Thyroid gland (tissue), 4 donors: ENCODE measurements around the gene ATP5ME.

Experiments used
- POLR2A ChIP-seq, 2 donors: fragments of 450-650 bp; IDR thresholded peaks; one replicate each; pipeline ENCODE4 v1.6.1; 2017; ENCODE audit warnings: antibody characterized with exemption in 2 of 2, mild to moderate bottlenecking in 2 of 2, moderate library complexity in 1 of 2
- TF ChIP-seq, protein P1 (sequence below), 6 experiments: fragments of 200-600 bp in 3 of 6; fragments of 450-650 bp in 3 of 6; sonication (generic) in 3 of 6; IDR thresholded peaks; one replicate each; pipeline ENCODE4 v1.5.1; 2016 to 2019; ENCODE audit warnings: antibody characterized with exemption in 6 of 6, mild to moderate bottlenecking in 2 of 6, inconsistent platforms in 1 of 6, moderate library complexity in 1 of 6

DNA sequence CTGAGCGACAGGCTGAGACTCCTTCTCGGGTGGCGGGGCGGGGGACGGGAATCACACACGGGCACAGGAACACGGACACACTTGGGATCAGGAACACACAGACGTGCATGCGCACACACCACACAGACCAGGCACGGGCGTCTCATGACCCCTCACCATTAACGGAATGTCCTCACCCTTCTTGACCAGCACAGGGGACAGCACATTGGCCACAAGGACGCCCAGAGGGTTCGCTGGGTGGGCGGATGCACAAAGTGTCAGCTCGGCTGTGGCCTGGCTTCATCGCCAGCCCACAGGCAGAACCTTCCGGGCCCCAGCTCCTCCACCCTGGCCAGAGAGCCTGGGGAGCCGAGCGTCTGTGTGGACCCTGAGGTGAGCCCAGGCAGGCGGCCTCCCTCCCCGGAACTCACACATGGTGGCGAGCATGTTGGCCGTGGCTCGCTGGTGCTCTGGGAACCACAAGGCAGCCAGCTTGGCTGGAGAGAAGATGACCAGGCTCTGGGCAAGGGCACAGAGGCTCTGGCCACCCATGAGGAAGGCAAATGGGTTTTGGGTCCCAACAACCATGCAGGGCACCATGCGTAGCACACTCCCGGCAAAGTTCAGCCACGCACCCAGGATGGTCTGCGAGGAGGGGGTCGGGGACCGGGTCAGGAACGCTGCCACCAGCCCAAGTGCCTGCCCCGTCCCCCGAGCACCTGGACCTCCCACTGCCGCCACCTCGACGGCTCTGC is 11.8 kb upstream of the ATP5ME start:
- TF ChIP-seq, protein P1, sequence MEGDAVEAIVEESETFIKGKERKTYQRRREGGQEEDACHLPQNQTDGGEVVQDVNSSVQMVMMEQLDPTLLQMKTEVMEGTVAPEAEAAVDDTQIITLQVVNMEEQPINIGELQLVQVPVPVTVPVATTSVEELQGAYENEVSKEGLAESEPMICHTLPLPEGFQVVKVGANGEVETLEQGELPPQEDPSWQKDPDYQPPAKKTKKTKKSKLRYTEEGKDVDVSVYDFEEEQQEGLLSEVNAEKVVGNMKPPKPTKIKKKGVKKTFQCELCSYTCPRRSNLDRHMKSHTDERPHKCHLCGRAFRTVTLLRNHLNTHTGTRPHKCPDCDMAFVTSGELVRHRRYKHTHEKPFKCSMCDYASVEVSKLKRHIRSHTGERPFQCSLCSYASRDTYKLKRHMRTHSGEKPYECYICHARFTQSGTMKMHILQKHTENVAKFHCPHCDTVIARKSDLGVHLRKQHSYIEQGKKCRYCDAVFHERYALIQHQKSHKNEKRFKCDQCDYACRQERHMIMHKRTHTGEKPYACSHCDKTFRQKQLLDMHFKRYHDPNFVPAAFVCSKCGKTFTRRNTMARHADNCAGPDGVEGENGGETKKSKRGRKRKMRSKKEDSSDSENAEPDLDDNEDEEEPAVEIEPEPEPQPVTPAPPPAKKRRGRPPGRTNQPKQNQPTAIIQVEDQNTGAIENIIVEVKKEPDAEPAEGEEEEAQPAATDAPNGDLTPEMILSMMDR (IDR thresholded peaks at IDR 0.05), result no peak
- TF ChIP-seq POLR2A (IDR thresholded peaks at IDR 0.05), result no peak
